A549 (cell line): ENCODE results near the gene SMURF1.

ENCODE experiments used
- EP300 ChIP-seq, 2 experiments: fragments of >200 bp; sonication (Bioruptor Twin); formaldehyde crosslinking; IDR thresholded peaks; 2 replicates in 1 of 2; 3 replicates in 1 of 2; pipeline ENCODE4 v1.6.1; 2016 to 2017
- HOXA7 ChIP-seq: fragments of 250-450 bp; sonication (Bioruptor Pico); IDR thresholded peaks from 2 replicates; pipeline ENCODE4 v1.5.0; 2020; ENCODE audit warnings: mild to moderate bottlenecking, moderate library complexity
- JUNB ChIP-seq: fragments of >200 bp; sonication (Bioruptor Twin); formaldehyde crosslinking; IDR thresholded peaks from 2 replicates; pipeline ENCODE4 v1.6.1; 2016
- KDM5A ChIP-seq: fragments of 200-600 bp; sonication (generic); IDR thresholded peaks from 2 replicates; pipeline ENCODE4 v1.6.1; 2016; ENCODE audit warnings: antibody characterized with exemption, mild to moderate bottlenecking
- MAFK ChIP-seq: fragments of 450-650 bp; IDR thresholded peaks from 2 replicates; pipeline ENCODE4 v1.6.1; 2014; ENCODE audit not compliant: partially characterized antibody
- POLR2A ChIP-seq: IDR thresholded peaks from 2 replicates; pipeline ENCODE4 v1.6.1; 2012; ENCODE audit warnings: mild to moderate bottlenecking, low read length
- RARB ChIP-seq: fragments of 250-450 bp; sonication (Bioruptor Pico); IDR thresholded peaks from 2 replicates; pipeline ENCODE4 v1.8.0; 2021; ENCODE audit warnings: mild to moderate bottlenecking, moderate library complexity
- RFX5 ChIP-seq: fragments of 450-650 bp; IDR thresholded peaks from 2 replicates; pipeline ENCODE4 v1.7.1; 2014; ENCODE audit warnings: antibody characterized with exemption, mild to moderate bottlenecking, moderate library complexity
- SMC3 ChIP-seq: fragments of >200 bp; sonication (Bioruptor Twin); formaldehyde crosslinking; IDR thresholded peaks from 3 replicates; pipeline ENCODE4 v1.6.1; 2018; ENCODE audit warnings: inconsistent platforms
- TP53 ChIP-seq: fragments of 250-450 bp; sonication (Bioruptor Pico); IDR thresholded peaks from 2 replicates; pipeline ENCODE4 v1.5.0; 2021; ENCODE audit warnings: mild to moderate bottlenecking, moderate library complexity
- ZFP36 ChIP-seq: fragments of 450-650 bp; IDR thresholded peaks from 2 replicates; pipeline ENCODE4 v1.6.1; 2014; ENCODE audit warnings: borderline replicate concordance; ENCODE audit not compliant: partially characterized antibody
- ZSCAN20 ChIP-seq: fragments of 250-450 bp; sonication (Bioruptor Pico); IDR thresholded peaks from 2 replicates; pipeline ENCODE4 v1.8.0; 2022; ENCODE audit warnings: mild to moderate bottlenecking, moderate library complexity
- TF ChIP-seq, protein P1 (sequence below): fragments of >200 bp; sonication (Bioruptor Twin); formaldehyde crosslinking; IDR thresholded peaks from 3 replicates; pipeline ENCODE4 v1.5.1; 2016
- TF ChIP-seq, protein P2 (sequence below): IDR thresholded peaks from 2 replicates; pipeline ENCODE4 v1.6.1; 2012

DNA sequence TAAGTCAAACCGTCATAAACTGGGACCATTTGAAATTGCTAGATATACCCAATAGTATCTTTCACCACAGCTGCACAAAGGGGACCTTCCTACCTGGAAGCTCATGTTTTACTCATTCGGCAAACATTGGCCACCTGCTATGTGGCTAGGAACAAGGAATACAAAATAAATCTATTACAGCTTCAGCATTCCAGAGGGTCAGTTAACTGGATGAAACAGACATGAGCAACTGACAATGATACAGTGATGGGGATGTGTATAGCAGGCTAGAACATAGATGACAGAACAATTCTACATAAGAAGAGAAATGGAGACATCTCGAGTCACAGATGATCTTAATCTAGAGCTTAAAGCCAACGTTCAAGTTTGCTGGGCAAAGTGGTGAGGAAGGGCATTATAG lies 3.1 kb upstream of the SMURF1 start:
- TF ChIP-seq SMC3: no peak
- TF ChIP-seq, protein P1, sequence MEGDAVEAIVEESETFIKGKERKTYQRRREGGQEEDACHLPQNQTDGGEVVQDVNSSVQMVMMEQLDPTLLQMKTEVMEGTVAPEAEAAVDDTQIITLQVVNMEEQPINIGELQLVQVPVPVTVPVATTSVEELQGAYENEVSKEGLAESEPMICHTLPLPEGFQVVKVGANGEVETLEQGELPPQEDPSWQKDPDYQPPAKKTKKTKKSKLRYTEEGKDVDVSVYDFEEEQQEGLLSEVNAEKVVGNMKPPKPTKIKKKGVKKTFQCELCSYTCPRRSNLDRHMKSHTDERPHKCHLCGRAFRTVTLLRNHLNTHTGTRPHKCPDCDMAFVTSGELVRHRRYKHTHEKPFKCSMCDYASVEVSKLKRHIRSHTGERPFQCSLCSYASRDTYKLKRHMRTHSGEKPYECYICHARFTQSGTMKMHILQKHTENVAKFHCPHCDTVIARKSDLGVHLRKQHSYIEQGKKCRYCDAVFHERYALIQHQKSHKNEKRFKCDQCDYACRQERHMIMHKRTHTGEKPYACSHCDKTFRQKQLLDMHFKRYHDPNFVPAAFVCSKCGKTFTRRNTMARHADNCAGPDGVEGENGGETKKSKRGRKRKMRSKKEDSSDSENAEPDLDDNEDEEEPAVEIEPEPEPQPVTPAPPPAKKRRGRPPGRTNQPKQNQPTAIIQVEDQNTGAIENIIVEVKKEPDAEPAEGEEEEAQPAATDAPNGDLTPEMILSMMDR: no peak
- TF ChIP-seq POLR2A: no peak
- TF ChIP-seq, protein P2, sequence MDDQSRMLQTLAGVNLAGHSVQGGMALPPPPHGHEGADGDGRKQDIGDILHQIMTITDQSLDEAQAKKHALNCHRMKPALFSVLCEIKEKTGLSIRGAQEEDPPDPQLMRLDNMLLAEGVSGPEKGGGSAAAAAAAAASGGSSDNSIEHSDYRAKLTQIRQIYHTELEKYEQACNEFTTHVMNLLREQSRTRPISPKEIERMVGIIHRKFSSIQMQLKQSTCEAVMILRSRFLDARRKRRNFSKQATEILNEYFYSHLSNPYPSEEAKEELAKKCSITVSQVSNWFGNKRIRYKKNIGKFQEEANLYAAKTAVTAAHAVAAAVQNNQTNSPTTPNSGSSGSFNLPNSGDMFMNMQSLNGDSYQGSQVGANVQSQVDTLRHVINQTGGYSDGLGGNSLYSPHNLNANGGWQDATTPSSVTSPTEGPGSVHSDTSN: no peak
- no peak for TF ChIP-seq TP53 (CRISPR knock-in tag)
- TF ChIP-seq JUNB: no peak
- no peak for TF ChIP-seq RFX5
- TF ChIP-seq ZFP36: no peak
- no peak for TF ChIP-seq RARB (CRISPR knock-in tag)
- no peak for TF ChIP-seq KDM5A
- TF ChIP-seq MAFK: no peak
- no peak for TF ChIP-seq EP300 (IDR thresholded peaks at IDR 0.05)
- no peak for TF ChIP-seq HOXA7 (CRISPR knock-in tag)
- TF ChIP-seq ZSCAN20: no peak
